ENCODE data around the gene ISOC1. TPM values are rescaled to one million over a fixed set of nuclear protein-coding genes. Genes with fewer than 3 reads are reported as not detected.

The ISOC1 gene
- total RNA-seq, 2 experiments from 2014 or later = 6.6 to 7.1 TPM

GRCh38 chr5:129141696-129142095 lies 47.1 kb downstream of the ISOC1 start:
- ChIA-PET POLR2A (no interaction called here), CTCF (no interaction called here)
- Mint-ChIP-seq H3K4me3 (no peak overlapping the region), H3K36me3 (ENCODE audit: low read depth) (no peaks in the 10 kb centered on the region), H3K27me3 (no peaks in the 10 kb centered on the region), H3K9me3 (no peaks in the 10 kb centered on the region), H3K4me1 (ENCODE audit: low read depth) (no peaks in the 10 kb centered on the region), H3K27ac (no peak overlapping the region)
- Histone ChIP-seq H3K36me3 (ENCODE audit: insufficient read depth, low read length) (no peaks in the 10 kb centered on the region), H3K4me1 (ENCODE audit: insufficient read depth, low read length) (no peaks in the 10 kb centered on the region), H3K9me3 (ENCODE audit: control insufficient read depth in 1 of 2, insufficient read depth in 1 of 2, low read length in 2 of 2) (no peaks in the 10 kb centered on the region), H3K27ac (ENCODE audit: low read depth in 1 of 2, low read length in 2 of 2) (no peak overlapping the region), H3K27me3 (ENCODE audit: control insufficient read depth in 1 of 2, insufficient read depth in 2 of 2, low read length in 2 of 2) (no peaks in the 10 kb centered on the region), H3K4me3 (ENCODE audit: low read length) (no peak overlapping the region)
- intact Hi-C loops (cut with DNase I, micrococcal nuclease) = no loop called here
- ATAC-seq (ENCODE audit: poor library complexity) = no peak
- no peak for DNase-seq
- TF ChIP-seq CTCF (IDR thresholded peaks at IDR 0.05) = no peak

GRCh38 chr5:129155876-129156275 lies 61.3 kb downstream of the ISOC1 start:
- no peak overlapping the region for H3K27ac Mint-ChIP-seq

GRCh38 chr5:129161830-129162229 lies 67.3 kb downstream of the ISOC1 start:
- intact Hi-C loops (cut with DNase I, micrococcal nuclease) = no loop called here
- Histone ChIP-seq H3K4me3 (ENCODE audit: low read length) (no peak overlapping the region), H3K27me3 (ENCODE audit: control insufficient read depth in 1 of 2, insufficient read depth in 2 of 2, low read length in 2 of 2) (no peaks in the 10 kb centered on the region), H3K27ac (ENCODE audit: low read depth in 1 of 2, low read length in 2 of 2) (no peak overlapping the region), H3K36me3 (ENCODE audit: insufficient read depth, low read length) (no peaks in the 10 kb centered on the region), H3K9me3 (ENCODE audit: control insufficient read depth in 1 of 2, insufficient read depth in 1 of 2, low read length in 2 of 2) (peaks cover 7 to 8% of the 10 kb centered on the region in 2 experiments), H3K4me1 (ENCODE audit: insufficient read depth, low read length) (no peaks in the 10 kb centered on the region)
- no peak overlapping the region for H3K27ac Mint-ChIP-seq
- H3K4me1 Mint-ChIP-seq (ENCODE audit: low read depth) = no peaks in the 10 kb centered on the region
- H3K36me3 Mint-ChIP-seq (ENCODE audit: low read depth) = peaks cover 41% of the 10 kb centered on the region
- peaks cover 7% of the 10 kb centered on the region for H3K9me3 Mint-ChIP-seq
- ChIA-PET CTCF (no interaction called here), POLR2A (no interaction called here)
- TF ChIP-seq CTCF (IDR thresholded peaks at IDR 0.05) = no peak
- ATAC-seq (ENCODE audit: poor library complexity) = no peak
- H3K27me3 Mint-ChIP-seq = no peaks in the 10 kb centered on the region
- no peak overlapping the region for H3K4me3 Mint-ChIP-seq
- no peak for DNase-seq

More at GRCh38 chr5:129155876-129156275, 61.3 kb downstream of the ISOC1 start:
- no peaks in the 10 kb centered on the region for H3K4me1 Mint-ChIP-seq (ENCODE audit: low read depth)
- H3K4me3 Mint-ChIP-seq = no peak overlapping the region
- TF ChIP-seq CTCF (IDR thresholded peaks at IDR 0.05) = no peak
- Histone ChIP-seq H3K4me1 (ENCODE audit: insufficient read depth, low read length) (no peaks in the 10 kb centered on the region), H3K9me3 (ENCODE audit: control insufficient read depth in 1 of 2, insufficient read depth in 1 of 2, low read length in 2 of 2) (no peaks in the 10 kb centered on the region), H3K27me3 (ENCODE audit: control insufficient read depth in 1 of 2, insufficient read depth in 2 of 2, low read length in 2 of 2) (no peaks in the 10 kb centered on the region), H3K27ac (ENCODE audit: low read depth in 1 of 2, low read length in 2 of 2) (no peak overlapping the region), H3K36me3 (ENCODE audit: insufficient read depth, low read length) (no peaks in the 10 kb centered on the region), H3K4me3 (ENCODE audit: low read length) (no peak overlapping the region)
- peaks cover 21% of the 10 kb centered on the region for H3K36me3 Mint-ChIP-seq (ENCODE audit: low read depth)
- no peak for DNase-seq
- no peak for ATAC-seq (ENCODE audit: poor library complexity)
- intact Hi-C loops (cut with DNase I, micrococcal nuclease) = no loop called here
- H3K27me3 Mint-ChIP-seq = no peaks in the 10 kb centered on the region
- no peaks in the 10 kb centered on the region for H3K9me3 Mint-ChIP-seq
- ChIA-PET CTCF (no interaction called here), POLR2A (no interaction called here)

Small RNAs within 50 kb of the gene (microRNA-seq; reads per million reads assigned to microRNA genes)
- gene MIR4633 (ENCODE audit: borderline microRNAs expressed, borderline replicate concordance) = not detected

Other genes with a start within 250 kb of the ISOC1 start
- gene SLC27A6, start 129.3 kb upstream of the ISOC1 start, total RNA-seq = not detected

Measured in CD4-positive, alpha-beta T cell (primary cell).